Activated CD4-positive, alpha-beta T cell treated with anti-CD3 and anti-CD28 coated beads for 1 hour (primary cell): ENCODE measurements around the gene FH.
A peak's percentile ranks its signal among the peaks of the same experiment; 100 is the strongest.

Source experiments
- DNase-seq: peaks from one replicate; pipeline ENCODE4 v3.0.0-alpha.2; 2020

FH gene

GRCh38 chr1:241520080-241520465 is 518 bp upstream of the FH start:
- DNase-seq: no peak

DNA sequence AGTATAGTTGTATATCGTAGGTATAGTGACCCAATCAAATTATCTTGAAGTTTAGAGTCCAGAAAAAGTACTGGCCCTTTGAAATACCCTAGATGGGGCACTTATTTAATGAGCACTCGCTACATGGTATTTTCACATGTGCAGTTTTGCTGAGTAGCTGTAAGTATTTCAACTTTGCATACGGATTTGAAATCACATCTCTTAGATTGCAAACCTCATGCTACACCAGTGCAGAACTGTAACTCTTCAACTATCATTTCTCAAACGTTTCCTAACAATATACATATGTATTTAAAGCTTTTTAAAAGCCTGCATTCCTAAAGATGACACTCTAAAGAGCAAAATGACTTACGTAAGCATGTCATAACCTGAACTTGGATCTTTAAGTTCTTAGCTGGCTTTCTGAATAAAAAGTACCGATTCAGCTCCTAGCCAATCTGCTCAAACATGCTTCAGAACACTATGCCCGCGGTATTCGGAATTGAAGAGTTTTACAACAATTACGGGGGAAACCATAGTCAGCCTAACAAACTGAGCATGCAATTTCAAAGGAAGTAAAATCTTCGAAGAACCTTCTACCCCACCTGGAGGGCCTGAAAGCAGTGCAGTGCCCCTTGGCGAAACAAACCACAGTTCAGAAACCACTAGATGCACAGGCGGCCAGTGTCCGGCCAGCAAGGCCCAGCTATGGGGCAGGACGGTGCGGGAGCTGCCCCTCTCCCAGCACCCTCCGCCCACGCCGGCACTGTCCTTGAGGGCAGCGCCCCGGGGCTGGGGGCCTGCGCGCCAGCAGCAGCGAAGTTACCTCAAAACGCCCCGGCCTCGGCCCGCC is 863 bp downstream of the FH start:
- DNase-seq: peak; percentile 11

DNA sequence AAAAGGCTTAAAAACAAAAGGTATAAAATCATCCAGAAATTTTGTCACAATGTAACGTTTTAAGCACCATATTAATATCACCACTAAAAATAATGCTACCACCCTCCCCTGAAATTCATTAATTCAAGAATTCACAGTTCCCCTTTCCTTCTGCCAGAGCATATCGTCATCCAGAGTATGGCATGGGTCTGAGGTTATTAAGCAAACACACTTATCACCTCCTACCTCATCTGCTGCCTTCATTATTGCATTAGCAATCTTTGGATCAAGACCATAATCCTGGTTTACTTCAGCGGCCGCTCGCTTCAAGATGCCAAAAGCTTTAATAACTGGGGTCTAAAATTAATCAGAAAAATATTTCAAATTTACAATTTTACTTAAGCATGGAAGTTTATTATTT is 6.2 kb downstream of the FH start:
- no peak for DNase-seq

DNA sequence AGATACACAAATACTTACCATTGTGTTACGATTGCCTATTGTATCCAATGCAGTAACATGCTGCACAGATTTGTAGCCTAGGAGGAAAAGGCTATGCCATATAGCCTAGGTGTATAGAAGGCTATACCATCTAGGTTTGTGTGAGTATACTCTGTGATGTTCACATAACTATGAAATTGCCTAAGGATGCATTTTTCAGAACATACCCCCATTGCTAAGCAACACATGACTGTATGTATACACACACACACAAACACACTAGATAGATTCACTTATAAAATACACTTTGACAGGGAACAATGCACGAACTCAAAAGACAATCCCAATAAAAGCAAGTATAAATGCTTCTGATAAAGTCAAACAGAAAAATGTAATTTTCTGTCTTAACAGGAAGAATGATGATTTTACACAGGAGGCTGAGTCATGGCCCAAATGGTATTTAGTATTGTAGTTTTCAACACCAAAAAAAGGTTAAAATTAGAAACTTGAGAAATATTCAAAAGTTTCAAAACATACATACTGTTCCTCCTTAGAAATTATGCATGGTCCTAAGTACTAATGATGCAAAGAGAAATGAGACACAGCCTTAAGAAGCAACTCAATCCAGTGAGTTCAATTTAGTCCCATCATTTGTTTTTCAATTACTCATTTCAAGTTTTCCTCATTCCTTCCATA is 12.2 kb downstream of the FH start:
- no peak for DNase-seq

- DNase-seq: no peak
Observed at GRCh38 chr1:241503444-241503843, 16.1 kb downstream of the FH start.

DNA sequence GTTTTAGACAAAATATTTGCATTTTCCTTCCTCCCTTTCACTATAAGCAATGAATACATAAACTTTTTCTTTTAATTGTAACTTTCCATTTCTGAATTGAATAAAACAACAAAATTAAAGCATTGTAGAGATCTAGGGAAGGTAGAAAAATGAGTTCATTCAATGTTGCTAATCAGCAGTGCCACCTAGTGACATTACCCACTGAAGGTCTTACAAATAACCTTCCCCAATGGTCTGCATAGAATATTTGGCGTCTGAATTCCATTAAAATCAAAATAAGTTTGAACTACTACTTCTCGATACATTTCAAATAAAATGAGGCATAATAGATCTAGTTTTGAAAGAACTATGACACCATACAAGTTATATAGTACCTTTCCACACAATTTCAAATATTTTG is 19.6 kb downstream of the FH start:
- no peak for DNase-seq

GRCh38 chr1:241495741-241496140 is 23.8 kb downstream of the FH start:
- DNase-seq: no peak

- no peak for DNase-seq
Observed at GRCh38 chr1:241488739-241489138, 30.8 kb downstream of the FH start.

DNA sequence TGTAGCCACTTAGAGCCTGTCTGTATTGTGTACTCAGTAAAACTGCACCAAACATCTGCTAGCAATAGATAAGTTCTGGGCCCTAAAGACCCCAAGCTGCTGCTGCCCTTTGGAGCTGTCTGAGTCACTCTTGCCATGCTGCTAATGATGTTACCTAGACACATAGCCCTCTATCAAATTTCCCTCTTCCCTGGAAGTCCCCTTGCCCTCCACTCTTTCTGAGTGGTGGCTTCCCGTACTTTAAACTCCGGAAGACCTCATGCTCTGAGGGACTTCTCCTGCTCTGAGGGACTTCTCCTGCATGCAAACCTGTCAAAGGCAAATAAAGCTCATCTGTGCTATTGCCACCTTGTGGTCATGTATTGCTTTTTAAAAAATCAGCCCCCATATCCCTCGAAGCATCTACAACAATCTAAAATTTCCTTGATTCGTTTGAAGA is 34.0 kb downstream of the FH start:
- DNase-seq: no peak

DNA sequence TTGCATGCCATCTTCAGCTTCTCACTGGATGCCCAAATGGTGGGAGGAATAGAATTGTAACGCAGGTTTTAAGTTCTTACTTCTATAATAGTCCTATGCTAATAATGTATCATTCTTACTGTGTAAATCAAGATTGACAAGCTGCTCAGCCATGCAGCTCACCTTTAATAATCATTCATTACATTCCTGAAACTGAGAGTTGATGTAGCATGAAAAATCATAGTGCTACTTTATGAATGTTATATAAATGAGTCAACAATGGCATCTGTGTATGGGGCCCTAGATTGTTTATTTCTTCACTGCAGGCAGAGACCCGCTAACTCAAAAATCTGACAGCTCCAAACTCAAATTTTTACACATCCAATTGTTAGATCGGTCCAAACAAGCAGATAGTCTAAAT is 34.4 kb downstream of the FH start:
- no peak for DNase-seq

- DNase-seq: no peak
Observed at GRCh38 chr1:241482761-241483250, 36.7 kb downstream of the FH start.

DNA sequence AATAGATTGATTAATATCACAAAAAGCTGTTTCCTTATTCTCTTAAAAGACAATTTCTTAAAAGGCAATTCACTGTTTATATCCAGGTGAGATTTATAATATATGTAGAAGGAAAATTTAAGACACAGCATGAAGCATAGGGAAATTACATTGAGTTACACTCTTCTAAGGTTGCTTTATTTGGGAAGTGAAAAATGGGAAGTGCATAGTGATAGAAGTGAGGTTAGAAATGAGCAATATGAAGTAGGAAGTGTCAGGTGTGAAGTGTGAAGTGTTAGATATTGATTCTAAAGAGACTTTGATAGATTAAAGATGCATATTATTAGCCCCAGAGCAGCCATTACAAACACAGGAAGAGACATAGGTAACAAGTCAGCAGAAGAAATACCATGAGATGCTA is 40.3 kb downstream of the FH start:
- no peak for DNase-seq

DNA sequence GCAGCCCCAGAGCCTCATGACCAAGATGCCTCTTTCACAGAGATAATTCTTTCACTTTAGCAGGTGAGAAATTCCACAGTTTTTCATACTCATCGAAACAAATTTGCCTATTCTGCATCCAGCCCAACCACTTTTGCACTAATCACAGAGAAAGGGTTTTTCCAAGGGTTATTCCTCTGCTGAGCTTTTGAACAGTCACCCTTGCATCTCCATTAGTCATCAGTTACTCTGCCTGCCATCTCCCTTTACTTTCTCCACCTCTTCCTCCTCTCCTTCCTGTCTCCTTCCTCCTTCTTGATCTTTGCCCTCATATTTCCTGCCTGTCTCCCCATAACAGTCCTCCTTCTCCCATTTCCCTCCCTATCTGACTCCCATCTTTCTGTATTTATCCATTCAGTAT is 43.9 kb downstream of the FH start:
- no peak for DNase-seq

- no peak for DNase-seq
Observed at GRCh38 chr1:241473026-241473425, 46.5 kb downstream of the FH start.

DNA sequence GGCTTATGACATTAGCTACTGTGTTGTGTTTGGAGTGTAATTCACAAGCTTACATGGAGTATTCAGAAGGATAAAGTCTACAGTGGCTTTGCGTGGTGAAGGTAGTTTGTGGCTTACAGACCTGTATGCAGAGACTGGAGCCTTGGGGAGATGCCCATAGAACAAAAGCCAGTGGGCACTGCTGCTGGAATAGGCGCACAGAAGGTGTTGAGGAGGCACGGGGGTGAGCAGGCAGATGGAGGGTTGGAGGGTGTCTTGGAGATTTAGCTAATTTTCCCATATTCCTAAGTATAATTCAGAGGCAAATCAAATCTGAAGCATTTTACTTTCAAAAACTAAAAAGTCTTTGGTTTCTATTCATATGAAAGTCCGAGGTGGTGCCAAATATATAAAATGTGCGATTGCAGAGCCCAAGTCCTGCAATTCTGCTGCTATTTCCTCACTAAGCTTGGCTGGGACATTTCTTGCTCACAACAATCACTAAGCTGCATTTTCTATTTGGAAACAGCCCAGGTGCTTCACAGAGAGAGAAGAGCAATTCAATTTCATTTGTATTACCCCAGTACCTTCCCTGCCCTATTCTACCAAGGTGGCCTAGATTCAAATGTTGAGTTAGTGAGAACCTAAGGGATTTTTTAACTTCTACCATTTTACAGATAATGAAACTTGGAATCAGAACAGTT is 48.5 kb downstream of the FH start:
- no peak for DNase-seq

DNA sequence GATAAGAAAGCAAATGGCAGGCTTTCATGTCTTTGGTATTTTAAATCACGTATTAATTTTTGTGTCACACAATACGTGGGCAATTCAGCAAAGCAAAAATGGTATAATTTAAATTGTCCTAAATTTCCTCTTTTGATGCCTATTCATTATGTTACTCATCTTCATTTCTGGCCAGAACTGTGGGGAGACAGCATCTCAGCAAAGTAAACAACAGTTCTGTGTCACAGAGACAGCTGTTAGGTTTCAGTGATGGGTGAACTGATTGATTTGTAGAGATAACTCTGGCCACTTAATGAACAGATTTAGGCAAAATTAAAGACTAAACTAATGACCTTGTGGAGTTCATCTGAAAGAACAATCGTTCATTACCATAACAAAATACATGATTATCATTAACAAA is 49.2 kb downstream of the FH start:
- DNase-seq: no peak

DNA sequence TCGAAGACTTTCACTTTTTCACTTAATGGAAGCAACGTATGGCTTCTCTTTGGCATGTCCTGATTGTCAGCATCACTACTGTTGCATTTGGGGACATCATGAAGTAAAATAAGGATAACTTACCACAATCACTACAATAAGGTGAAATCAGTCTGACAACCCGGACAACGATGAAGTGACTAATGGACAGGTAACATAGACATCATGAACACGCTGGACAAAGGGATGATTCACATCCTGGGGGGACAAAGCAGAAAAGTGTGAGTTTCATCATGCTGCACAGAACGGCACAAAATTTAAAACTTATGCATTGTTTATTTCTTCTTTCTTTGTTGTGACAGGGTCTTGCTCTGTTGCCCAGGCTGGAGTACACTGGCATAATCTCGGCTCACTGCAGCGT is 53.9 kb downstream of the FH start:
- DNase-seq: no peak

GRCh38 chr1:241464985-241465384 is 54.6 kb downstream of the FH start:
- no peak for DNase-seq

- DNase-seq: no peak
Observed at GRCh38 chr1:241462391-241462790, 57.2 kb downstream of the FH start.

- DNase-seq: no peak
Observed at GRCh38 chr1:241460098-241460873, 59.3 kb downstream of the FH start.

GRCh38 chr1:241459186-241459802 is 60.3 kb downstream of the FH start:
- DNase-seq: no peak

DNA sequence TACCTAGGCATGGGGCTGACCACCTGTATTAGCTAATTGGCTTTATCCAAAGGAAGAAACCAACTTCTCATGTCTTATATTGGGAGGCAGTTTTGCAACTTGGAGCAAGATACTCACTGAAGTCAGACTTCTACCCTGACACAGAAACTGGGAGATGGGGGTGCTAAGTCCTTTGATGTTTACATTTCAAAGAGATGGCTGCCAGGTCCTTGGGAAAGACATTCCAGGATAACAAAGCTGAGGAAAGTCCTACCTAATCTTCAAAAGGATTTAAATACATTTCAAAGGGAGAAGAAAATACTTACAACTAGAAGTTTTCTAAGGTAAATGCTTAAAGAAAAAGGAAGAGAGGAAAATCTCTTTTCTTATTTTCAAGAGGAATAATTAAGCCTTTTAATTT is 62.1 kb downstream of the FH start:
- no peak for DNase-seq

DNA sequence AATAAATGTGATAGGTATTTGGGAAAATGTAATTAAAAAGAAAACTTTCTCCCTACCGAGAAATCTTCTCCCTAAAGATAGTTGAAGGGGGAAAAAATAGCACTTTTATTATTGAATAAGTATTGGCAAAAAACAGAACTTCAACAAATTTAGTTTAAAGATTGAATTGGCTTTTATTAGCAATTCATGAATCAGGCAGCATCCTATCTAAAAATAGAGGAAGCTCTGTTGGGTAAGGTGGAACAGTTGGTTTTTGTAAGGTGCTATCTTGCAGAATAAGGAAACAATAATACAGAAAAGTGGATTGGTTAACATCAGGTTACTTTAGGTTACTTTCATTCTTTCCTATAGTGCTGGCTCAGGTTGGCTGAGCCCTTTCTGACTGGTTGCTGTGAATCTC is 62.8 kb downstream of the FH start:
- DNase-seq: no peak
